T-helper 1 cell (primary cell): ENCODE data around the gene COLEC12.

Source experiments
- DNase-seq, 5 donors: peaks; one replicate each; pipeline ENCODE4 v3.0.0-alpha.2; 2012 to 2020

Gene COLEC12

GRCh38 chr18:505483-506122 is 5.1 kb upstream of the COLEC12 start:
- no peak for DNase-seq

DNA sequence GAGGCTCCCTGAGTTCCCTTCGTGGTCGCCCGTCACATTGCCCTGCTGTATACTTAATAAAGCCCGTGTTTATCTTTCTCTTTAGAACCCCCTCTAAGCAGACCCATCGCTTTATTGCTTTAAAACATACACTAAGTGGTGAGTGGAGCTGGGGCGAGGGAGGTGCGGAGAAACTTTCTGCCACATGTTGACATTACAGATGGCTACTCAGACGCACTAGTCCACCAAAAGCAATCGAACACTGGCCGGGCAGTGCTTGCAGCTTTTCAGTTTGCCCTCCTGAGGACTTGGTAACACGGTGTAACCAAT is 859 bp upstream of the COLEC12 start:
- no peak for DNase-seq

- DNase-seq, result no peak
Measured at GRCh38 chr18:499776-500631, 497 bp downstream of the COLEC12 start.

- no peak for DNase-seq
Measured at GRCh38 chr18:498931-499775, 1.3 kb downstream of the COLEC12 start.

DNA sequence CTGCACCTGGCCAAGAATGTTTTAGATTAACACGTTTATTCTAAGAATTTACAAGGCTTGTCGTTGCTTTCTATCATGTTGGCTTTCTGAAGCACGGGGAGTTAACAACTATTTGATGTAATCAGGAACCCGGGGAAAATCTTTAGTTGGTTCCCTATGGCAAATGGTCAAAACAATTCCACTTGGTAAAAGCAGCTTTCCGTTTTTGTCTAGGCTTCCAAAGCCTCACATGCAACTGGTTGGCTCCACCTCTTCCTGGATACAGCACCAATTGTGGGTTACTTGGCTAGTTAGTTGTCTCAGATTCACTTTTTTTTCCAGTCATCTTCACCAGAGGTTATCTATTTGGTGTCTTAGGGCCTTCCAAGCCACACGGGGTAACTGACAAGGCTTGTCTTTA is 2.8 kb downstream of the COLEC12 start:
- DNase-seq, result no peak

GRCh38 chr18:495452-495851 is 5.0 kb downstream of the COLEC12 start:
- no peak for DNase-seq

DNA sequence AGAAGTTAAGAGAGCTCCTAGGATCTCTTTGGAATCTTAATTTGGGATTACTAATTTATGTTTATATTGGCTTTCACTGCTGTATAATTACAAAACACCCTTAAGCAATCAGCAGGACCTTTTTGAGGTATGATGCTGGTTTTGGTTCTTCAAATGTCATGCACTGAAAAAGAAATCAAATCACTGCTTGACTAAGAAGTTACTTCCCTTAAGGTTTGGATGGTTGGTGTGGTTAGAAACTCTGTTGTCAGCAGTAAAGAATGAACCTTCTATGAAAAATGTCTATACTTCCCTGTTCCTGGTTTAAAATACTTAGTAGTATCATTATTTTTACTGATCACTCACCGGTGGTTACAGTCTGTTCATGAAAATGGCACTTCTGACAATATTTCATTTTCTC is 5.5 kb downstream of the COLEC12 start:
- DNase-seq, result no peak

GRCh38 chr18:493986-494983 is 6.2 kb downstream of the COLEC12 start:
- no peak for DNase-seq

- no peak for DNase-seq
Measured at GRCh38 chr18:492451-492850, 8.1 kb downstream of the COLEC12 start.

DNA sequence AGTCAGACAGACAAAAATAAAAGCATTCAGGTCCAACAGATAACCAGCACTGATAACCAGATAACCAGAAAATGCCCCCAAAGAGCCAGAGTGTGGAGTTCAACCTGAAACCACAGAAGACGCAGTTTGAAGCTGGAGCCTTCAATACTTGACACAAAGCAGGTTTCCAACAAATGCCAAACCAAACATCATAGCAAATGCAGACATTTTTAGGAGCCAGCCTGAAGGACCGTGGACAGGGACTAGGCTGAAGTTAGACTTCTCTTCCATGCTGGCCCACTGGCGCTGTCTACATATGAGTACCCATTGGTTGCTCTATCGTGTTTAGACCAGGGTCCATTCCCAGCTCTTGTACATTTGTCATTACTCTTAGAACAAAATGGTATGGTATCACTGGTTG is 9.9 kb downstream of the COLEC12 start:
- no peak for DNase-seq

- DNase-seq, result no peak
Measured at GRCh38 chr18:490024-490366, 10.5 kb downstream of the COLEC12 start.

GRCh38 chr18:489244-490023 is 11.1 kb downstream of the COLEC12 start:
- DNase-seq, result no peak

DNA sequence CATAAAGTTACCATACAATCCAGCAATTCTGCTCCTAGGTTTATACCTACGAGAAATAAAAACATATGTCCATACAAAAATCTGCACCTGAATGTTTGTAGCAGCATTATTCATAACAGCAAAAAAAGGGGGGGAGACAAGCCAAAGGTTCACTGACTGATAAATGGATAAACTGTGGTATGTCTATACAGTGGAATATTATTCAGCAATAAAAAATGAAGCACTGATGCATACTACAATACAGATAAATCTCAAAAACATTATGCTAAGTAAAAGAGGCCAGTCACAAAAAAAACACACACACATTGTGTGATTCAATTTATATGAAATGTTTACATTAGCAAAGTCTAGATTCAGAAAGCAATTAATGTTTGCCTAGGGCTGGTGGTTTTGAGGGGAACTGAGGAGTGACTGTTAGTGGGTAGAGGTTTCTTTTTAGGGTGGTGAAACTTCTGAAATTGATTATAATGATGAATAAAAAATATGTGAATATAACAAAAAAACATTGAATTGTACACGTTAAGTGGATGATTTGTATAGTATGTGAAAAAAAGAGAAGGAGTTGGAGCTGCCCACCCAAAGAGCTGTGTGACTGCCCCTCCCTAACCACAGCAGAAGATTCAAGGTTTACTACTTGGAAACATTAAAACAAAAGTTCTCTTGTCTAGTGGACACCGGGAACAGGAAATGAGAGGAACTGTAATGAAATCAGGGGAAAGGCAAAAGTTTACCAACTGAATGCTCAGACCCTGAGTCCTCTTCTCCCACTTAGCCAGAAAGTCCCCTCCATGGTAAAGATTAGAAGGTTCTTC is 13.4 kb downstream of the COLEC12 start:
- DNase-seq, result no peak

DNA sequence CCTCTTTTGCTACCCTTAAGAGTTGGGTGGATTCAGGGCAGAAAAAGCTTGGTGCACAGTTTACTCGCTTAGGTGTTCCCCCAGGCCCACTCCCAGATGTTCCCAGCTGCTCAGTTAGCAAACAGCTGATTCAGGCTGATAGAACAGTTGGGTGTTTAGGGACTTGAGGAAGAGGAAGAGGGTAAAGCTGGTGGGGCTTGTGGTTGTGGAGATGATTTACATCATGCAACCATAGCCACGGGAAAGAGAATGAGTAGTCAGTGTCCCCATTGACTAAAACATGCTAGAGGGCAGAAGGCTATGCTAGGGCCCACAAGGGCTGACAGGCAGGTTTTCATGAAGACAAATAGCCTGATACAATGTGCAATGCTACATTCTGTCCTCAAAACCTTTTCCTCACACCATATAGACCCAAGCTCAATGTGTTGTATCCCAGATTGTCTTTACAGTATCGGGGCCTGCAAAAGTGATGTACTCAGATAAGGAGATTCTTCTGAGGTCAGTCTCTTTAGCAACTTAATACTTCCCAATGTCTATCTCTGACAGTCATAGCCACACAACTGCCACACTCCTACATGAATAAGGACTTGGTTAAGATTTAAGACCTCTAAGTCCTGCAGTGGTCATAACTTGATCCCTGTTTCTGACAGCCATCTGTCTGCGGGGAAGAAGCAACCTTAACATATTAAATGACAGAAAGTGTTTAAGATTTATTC is 15.6 kb downstream of the COLEC12 start:
- no peak for DNase-seq

DNA sequence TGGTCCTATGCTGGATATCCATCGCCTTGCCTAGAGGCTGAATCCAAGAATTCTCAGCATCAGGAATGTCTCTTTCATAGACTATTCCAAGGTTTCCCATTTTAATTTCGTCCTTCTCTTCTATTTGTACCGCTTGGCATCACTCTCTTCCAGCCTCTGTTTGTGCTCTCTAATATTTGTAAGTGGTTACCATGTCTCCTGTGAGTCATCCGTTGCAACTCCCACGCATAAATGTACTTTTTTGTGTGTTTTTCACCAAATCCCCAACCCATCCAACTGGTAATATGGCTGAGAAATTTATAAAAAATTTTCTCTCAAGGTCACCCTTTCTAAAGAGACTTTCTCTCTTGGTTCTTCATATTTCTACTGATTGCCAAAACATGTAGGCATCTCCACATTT is 21.8 kb downstream of the COLEC12 start:
- no peak for DNase-seq

DNA sequence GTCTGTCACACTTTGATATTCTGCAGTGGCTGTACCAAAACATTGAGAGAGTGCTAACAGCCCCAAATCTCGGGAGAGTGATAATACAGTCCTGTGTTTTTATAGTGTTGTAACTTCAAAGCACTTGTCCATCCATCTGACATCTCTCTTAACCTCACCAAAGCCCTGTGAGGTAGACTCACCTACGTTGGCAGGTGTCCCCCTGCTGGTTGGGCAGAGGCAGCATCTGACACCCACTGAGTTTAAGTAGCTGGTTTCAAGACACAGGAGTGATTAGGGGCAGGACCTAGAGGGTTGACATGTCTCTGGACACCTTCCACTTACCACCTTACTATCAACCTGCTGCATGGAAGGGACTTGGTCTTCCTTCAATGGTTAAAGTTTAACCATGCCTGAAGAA is 22.9 kb downstream of the COLEC12 start:
- DNase-seq, result peak in 1 of 5 donors; percentile 19

DNA sequence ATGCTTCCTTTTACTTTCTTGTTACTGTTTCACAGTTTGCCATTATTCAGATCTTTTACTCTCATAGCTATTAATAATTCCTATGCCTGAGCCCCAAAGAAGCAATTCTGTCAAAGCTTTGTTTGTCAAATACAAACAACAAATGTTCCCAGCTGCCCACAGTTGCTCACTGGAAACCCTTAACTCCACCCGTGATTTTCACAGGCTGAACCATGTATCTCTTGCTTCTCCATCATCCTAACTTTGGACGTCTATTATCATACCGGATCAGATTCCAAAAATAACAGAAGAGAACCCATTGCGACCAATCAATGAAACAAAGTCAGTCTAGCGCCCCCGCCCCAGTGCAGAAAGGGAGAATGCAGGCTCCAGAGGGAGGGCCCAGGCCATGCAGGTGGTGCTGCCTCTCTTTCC is 24.2 kb downstream of the COLEC12 start:
- no peak for DNase-seq

GRCh38 chr18:475202-476031 is 25.1 kb downstream of the COLEC12 start:
- DNase-seq, result no peak

- DNase-seq, result no peak
Measured at GRCh38 chr18:474416-474815, 26.1 kb downstream of the COLEC12 start.
